IMR-90 (cell line): ENCODE measurements around the gene USP4. TPM values are rescaled to one million over a fixed set of nuclear protein-coding genes. Genes with fewer than 3 reads are reported as not detected.

ENCODE experiments used
- ATAC-seq: fragments of 200-7000 bp; cut with Tn5 transposase; 2 replicates; pipeline ENCODE4 v1.9.1; 2020; ENCODE audit warnings: low read depth, mild to moderate bottlenecking, moderate library complexity
- BruUV-seq: library from RNA; stranded (reverse); fragments of 400-500 nt; replicated peaks from 2 replicates; lab custom pipeline; 2021; lab: Mats Ljungman, UMichigan
- CTCF ChIA-PET: fragments of 300-600 bp; formaldehyde crosslinking; extraction: SDS; loops from one replicate; lab custom pipeline; 2021; ENCODE audit warnings: antibody characterized with exemption; lab: Yijun Ruan, JAX
- POLR2A ChIA-PET: fragments of 300-600 bp; sonication (Branson Sonifier 250); formaldehyde crosslinking; loops from one replicate; lab custom pipeline; 2022; ENCODE audit warnings: antibody characterized with exemption; ENCODE audit not compliant: unreplicated experiment; lab: Charles Lee
- DNase-seq: peaks from one replicate; pipeline ENCODE4 v3.0.0; 2013
- H2AFZ ChIP-seq: replicated peaks from 2 replicates; pipeline ENCODE3; 2013; ENCODE audit warnings: low read length, mild to moderate bottlenecking; ENCODE audit not compliant: poor library complexity
- H2AK5ac ChIP-seq: 2 replicates; pipeline ENCODE4 v1.6.1; 2013; ENCODE audit warnings: low read depth, low read length, inconsistent platforms
- H2AK9ac ChIP-seq: replicated peaks from 2 replicates; pipeline ENCODE3; 2013; ENCODE audit warnings: mild to moderate bottlenecking, low read depth, low read length, moderate library complexity; ENCODE audit not compliant: poor library complexity
- H2BK120ac ChIP-seq: 2 replicates; pipeline ENCODE4 v1.6.1; 2013; ENCODE audit warnings: low read depth, low read length, inconsistent platforms
- H2BK15ac ChIP-seq: 3 replicates; pipeline ENCODE4 v1.6.1; 2013; ENCODE audit warnings: low read depth, low read length, inconsistent platforms
- H2BK20ac ChIP-seq: 2 replicates; pipeline ENCODE4 v1.6.1; 2013; ENCODE audit warnings: low read depth, mild to moderate bottlenecking, inconsistent platforms, low read length, moderate library complexity
- H2BK5ac ChIP-seq: 2 replicates; pipeline ENCODE4 v1.6.1; 2013; ENCODE audit warnings: mild to moderate bottlenecking, low read depth, low read length, inconsistent platforms; ENCODE audit not compliant: poor library complexity, severe bottlenecking
- H3K14ac ChIP-seq: replicated peaks from 2 replicates; pipeline ENCODE4 v1.6.1; 2013; ENCODE audit warnings: low read depth, low read length, inconsistent platforms
- H3K18ac ChIP-seq: 2 replicates; pipeline ENCODE4 v1.6.1; 2013; ENCODE audit warnings: low read depth, low read length, control low read depth
- H3K23ac ChIP-seq: 2 replicates; pipeline ENCODE4 v1.6.1; 2013; ENCODE audit warnings: low read depth, low read length, inconsistent platforms
- H3K27ac ChIP-seq: 2 replicates; pipeline ENCODE4 v1.5.1; 2013; ENCODE audit warnings: mild to moderate bottlenecking, control low read depth, low read length; ENCODE audit not compliant: insufficient read depth
- H3K27me3 ChIP-seq: 2 replicates; pipeline ENCODE4 v1.6.1; 2013; ENCODE audit warnings: low read length; ENCODE audit not compliant: control insufficient read depth, insufficient read depth
- H3K36me3 ChIP-seq: 2 replicates; pipeline ENCODE4 v1.6.1; 2013; ENCODE audit warnings: low read length, mixed read lengths; ENCODE audit not compliant: control insufficient read depth, insufficient read depth
- H3K4ac ChIP-seq: 2 replicates; pipeline ENCODE4 v1.6.1; 2013; ENCODE audit warnings: low read depth, low read length, inconsistent platforms
- H3K4me1 ChIP-seq: 2 replicates; pipeline ENCODE4 v1.6.1; 2013; ENCODE audit warnings: low read length, mixed read lengths; ENCODE audit not compliant: control insufficient read depth, insufficient read depth
- H3K4me2 ChIP-seq: 2 replicates; pipeline ENCODE4 v1.6.1; 2013; ENCODE audit warnings: low read depth, mild to moderate bottlenecking, control low read depth, low read length, moderate library complexity
- H3K4me3 ChIP-seq: 2 replicates; pipeline ENCODE4 v1.5.1; 2013; ENCODE audit warnings: low read depth, mild to moderate bottlenecking, control low read depth, low read length, moderate library complexity; ENCODE audit not compliant: insufficient read depth
- H3K56ac ChIP-seq: 2 replicates; pipeline ENCODE4 v1.6.1; 2013; ENCODE audit warnings: low read length, inconsistent platforms; ENCODE audit not compliant: insufficient read depth; ENCODE audit errors: extremely low read depth
- H3K79me1 ChIP-seq, 2 experiments: 2 replicates each; pipeline ENCODE4 v1.6.1; 2013; ENCODE audit warnings: low read length in 2 of 2, inconsistent platforms in 1 of 2, low read depth in 1 of 2
- H3K9ac ChIP-seq: 2 replicates; pipeline ENCODE4 v1.6.1; 2013; ENCODE audit warnings: low read depth, low read length, control low read depth
- H3K9me1 ChIP-seq: 2 replicates; pipeline ENCODE4 v1.6.1; 2013; ENCODE audit warnings: low read length, inconsistent platforms; ENCODE audit not compliant: insufficient read depth
- H3K9me3 ChIP-seq: 2 replicates; pipeline ENCODE4 v1.6.1; 2013; ENCODE audit warnings: low read length; ENCODE audit not compliant: control insufficient read depth, insufficient read depth
- H4K20me1 ChIP-seq: 2 replicates; pipeline ENCODE4 v1.6.1; 2013; ENCODE audit warnings: low read length, inconsistent platforms; ENCODE audit not compliant: insufficient read depth
- H4K5ac ChIP-seq: 2 replicates; pipeline ENCODE4 v1.6.1; 2013; ENCODE audit warnings: mild to moderate bottlenecking, low read depth, low read length, control low read depth
- H4K8ac ChIP-seq, 2 experiments: 2 replicates each; pipeline ENCODE4 v1.6.1; 2013; ENCODE audit warnings: low read depth in 2 of 2, low read length in 2 of 2, control low read depth in 1 of 2, inconsistent platforms in 1 of 2
- H4K91ac ChIP-seq: 2 replicates; pipeline ENCODE4 v1.6.1; 2013; ENCODE audit warnings: low read depth, low read length, inconsistent platforms; ENCODE audit not compliant: insufficient read depth
- POLR2A ChIP-seq: IDR thresholded peaks from 2 replicates; pipeline ENCODE4 v1.6.1; 2012; ENCODE audit warnings: mild to moderate bottlenecking, low read depth, low read length
- WGBS, 2 experiments: methylation state at CpG; one replicate each; pipeline versions ENCODE4 v1.1.5 to v1.1.7; 2013; ENCODE audit warnings: missing lambda C conversion rate in 2 of 2; ENCODE audit not compliant: insufficient read length in 1 of 2; ENCODE audit errors: extremely low coverage in 2 of 2; 5-methylcytosine and 5-hydroxymethylcytosine counted together
- dilution Hi-C: fragments of 300-500 bp; cut with HindIII; formaldehyde crosslinking; loops from one replicate; pipeline ENCODE4 v1.14.3; 2018; ENCODE audit warnings: low sequenced_read_pairs; ENCODE audit not compliant: unreplicated experiment
- in situ Hi-C: fragments of 300-500 bp; cut with MboI; formaldehyde crosslinking; loops from 3 replicates; pipeline ENCODE4 v1.14.3; 2019; ENCODE audit warnings: low sequenced_read_pairs, inconsistent platforms, mixed read lengths
- intact Hi-C: fragments of 100-400 bp; cut with micrococcal nuclease; formaldehyde crosslinking; loops from 2 replicates; pipeline ENCODE4 v1.10.0; 2022
- polyA plus RNA-seq, 3 experiments: library from polyadenylated mRNA; depleted of rRNA; stranded (reverse); fragments of >200 nt; gene quantifications; 2 replicates each; pipeline ENCODE4 v1.2.3, GENCODE V29; 2012; ENCODE audit warnings: low replicate concordance in 1 of 3
- total RNA-seq: library from RNA; depleted of rRNA; stranded (reverse); fragments of >200 nt; gene quantifications from 2 replicates; pipeline ENCODE4 v1.2.3, GENCODE V29; 2012

USP4 gene
- total and polyA plus RNA-seq, 2 of the 4 experiments (the other 2 are of a cell fraction) = 29.9 to 42.3 TPM

DNA sequence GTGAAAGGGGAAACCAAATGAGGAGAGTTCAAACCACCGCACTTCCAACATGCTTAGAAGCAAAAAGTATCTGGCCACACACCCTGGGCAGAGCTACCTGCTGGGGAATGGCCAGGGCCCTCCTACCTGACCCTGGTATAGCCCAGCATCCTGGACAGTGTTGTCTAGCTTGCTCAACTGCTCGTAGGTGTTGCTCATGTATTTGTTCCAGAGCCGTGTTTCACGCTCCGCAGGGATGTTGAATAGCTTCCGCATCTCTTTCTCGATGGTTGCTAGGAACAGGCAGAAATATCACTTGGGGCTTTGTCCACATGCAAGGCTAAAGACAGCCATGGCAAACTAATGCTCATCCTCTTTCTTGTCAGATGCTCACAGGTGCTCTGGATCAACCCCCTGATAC, 15.1 kb downstream of the USP4 start:
- Histone ChIP-seq H3K4me2 (no peak overlapping the region), H3K27me3 (no peaks in the 10 kb centered on the region), H2BK15ac (no peak overlapping the region), H2BK20ac (no peak overlapping the region), H2BK5ac (no peak overlapping the region), H4K8ac (no peak overlapping the region), H2AFZ (no peak overlapping the region), H3K79me1 (peaks cover 25 to 36% of the 10 kb centered on the region in 2 experiments; a peak in 3 of 4 replicates), H4K20me1 (no peaks in the 10 kb centered on the region), H2BK120ac (no peak overlapping the region), H3K14ac (no peak overlapping the region), H3K4ac (no peak overlapping the region), H4K91ac (no peak overlapping the region), H4K5ac (no peak overlapping the region), H3K36me3 (peaks cover 53% of the 10 kb centered on the region), H3K23ac (no peak overlapping the region), H3K9me3 (no peaks in the 10 kb centered on the region), H3K4me1 (no peaks in the 10 kb centered on the region), H3K27ac (no peak overlapping the region), H3K56ac (no peak overlapping the region), H2AK5ac (no peak overlapping the region), H2AK9ac (no peak overlapping the region), H3K18ac (no peak overlapping the region), H3K9ac (no peak overlapping the region), H3K4me3 (no peak overlapping the region), H3K9me1 (peaks cover 7% of the 10 kb centered on the region; the same call in 1 of the 2 replicates)
- intact Hi-C loops = no loop called here
- 96% methylated on average over 6 of the region's 7 CpGs; no CpG with 5 or more reads in 1 of the 2 experiments for WGBS, 2 experiments
- TF ChIP-seq POLR2A = no peak
- in situ Hi-C loops = no loop called here
- ChIA-PET CTCF (no interaction called here), POLR2A (interaction anchor here (0.7 kb wide), 1 partner anchor 204 kb away, joined by 3 read pairs; the partner anchor contains the start of gene USP19)
- dilution Hi-C loops = no loop called here
- no peak for ATAC-seq
- no peak for DNase-seq
- BruUV-seq = no TSS peak
